Panc1 (cell line): Measurements from ENCODE around the gene PPM1D. TPM values are rescaled to one million over a fixed set of nuclear protein-coding genes. Genes with fewer than 3 reads are reported as not detected.

ENCODE experiments used
- ATAC-seq: fragments of 200-7000 bp; cut with Tn5 transposase; 2 replicates; pipeline ENCODE4 v1.9.1; 2020; ENCODE audit warnings: mild to moderate bottlenecking, moderate library complexity
- BruUV-seq: library from RNA; stranded (reverse); fragments of 400-500 nt; replicated peaks from 2 replicates; lab custom pipeline; 2021; lab: Mats Ljungman, UMichigan
- CTCF ChIA-PET: fragments of 300-600 bp; sonication (Branson Sonifier 250); formaldehyde crosslinking; loops from one replicate; lab custom pipeline; 2022; ENCODE audit warnings: antibody characterized with exemption; lab: Charles Lee
- POLR2A ChIA-PET: fragments of 300-600 bp; sonication (Branson Sonifier 250); formaldehyde crosslinking; loops from one replicate; lab custom pipeline; 2022; ENCODE audit warnings: antibody characterized with exemption; lab: Charles Lee
- DNase-seq: peaks from one replicate; pipeline ENCODE4 v3.0.0-alpha.2; 2010; ENCODE audit warnings: low read depth, low spot score
- H3K27ac ChIP-seq: 2 replicates; pipeline ENCODE4 v1.5.1; 2011; ENCODE audit warnings: mild to moderate bottlenecking, low read length, inconsistent platforms
- H3K27me3 ChIP-seq: fragments of 200-500 bp; sonication (Bioruptor generic); 2 replicates; pipeline ENCODE4 v1.6.0; 2014; ENCODE audit warnings: low read length, inconsistent platforms; ENCODE audit not compliant: control insufficient read depth, insufficient read depth
- H3K36me3 ChIP-seq: fragments of 200-500 bp; sonication (Bioruptor generic); 2 replicates; pipeline ENCODE4 v1.5.1; 2014; ENCODE audit warnings: inconsistent platforms, mild to moderate bottlenecking, low read length, moderate library complexity; ENCODE audit not compliant: control insufficient read depth, insufficient read depth
- H3K4me1 ChIP-seq: 2 replicates; pipeline ENCODE4 v1.5.1; 2011; ENCODE audit warnings: inconsistent platforms, mild to moderate bottlenecking, low read length, moderate library complexity; ENCODE audit not compliant: control insufficient read depth, insufficient read depth
- H3K4me3 ChIP-seq, 2 experiments: 2 replicates each; pipeline ENCODE4 v1.5.1; 2011 to 2012; ENCODE audit warnings: low read depth in 2 of 2, low read length in 2 of 2, mild to moderate bottlenecking in 2 of 2, inconsistent platforms in 1 of 2, moderate library complexity in 1 of 2
- H3K9me3 ChIP-seq: fragments of 200-500 bp; sonication (Bioruptor generic); 2 replicates; pipeline ENCODE4 v1.5.1; 2014; ENCODE audit warnings: low read depth, mild to moderate bottlenecking, inconsistent platforms, low read length, moderate library complexity; ENCODE audit not compliant: control insufficient read depth, insufficient read depth
- CTCF ChIP-seq: fragments of 450-650 bp; IDR thresholded peaks from 2 replicates; pipeline ENCODE4 v1.5.1; 2017; ENCODE audit warnings: mild to moderate bottlenecking
- POLR2AphosphoS5 ChIP-seq: IDR thresholded peaks from 2 replicates; pipeline ENCODE4 v1.6.1; 2012; ENCODE audit warnings: mild to moderate bottlenecking, low read depth, low read length, moderate library complexity
- REST ChIP-seq, 2 experiments: IDR thresholded peaks; 2 replicates each; pipeline ENCODE4 v1.6.1; 2011 to 2012; ENCODE audit warnings: low read depth in 2 of 2, control low read depth in 1 of 2, low read length in 1 of 2, mild to moderate bottlenecking in 1 of 2, moderate library complexity in 1 of 2; ENCODE audit not compliant: insufficient read depth in 1 of 2
- SIN3A ChIP-seq: IDR thresholded peaks from 2 replicates; pipeline ENCODE4 v1.6.1; 2012; ENCODE audit warnings: low read depth, mild to moderate bottlenecking, low read length, moderate library complexity, borderline replicate concordance; ENCODE audit not compliant: insufficient read depth
- TCF7L2 ChIP-seq: IDR thresholded peaks from 2 replicates; pipeline ENCODE4 v1.6.1; 2011; ENCODE audit warnings: mild to moderate bottlenecking, low read depth, low read length, inconsistent platforms
- in situ Hi-C: cut with HindIII; loops from 2 replicates; pipeline ENCODE4 v1.10.0; 2016; ENCODE audit warnings: low sequenced_read_pairs, low pct_unique_long_range_greater_than_20kb
- intact Hi-C: fragments of 100-400 bp; cut with micrococcal nuclease; formaldehyde crosslinking; loops from one replicate; pipeline ENCODE4 v1.10.0; 2022; ENCODE audit not compliant: unreplicated experiment
- total RNA-seq: library from RNA; stranded (reverse); gene quantifications from one replicate; pipeline ENCODE4 v1.2.1, GENCODE V29; 2021; ENCODE audit not compliant: unreplicated experiment

Gene PPM1D
- total RNA-seq, 1 experiment from 2014 or later = 7.4 TPM

DNA sequence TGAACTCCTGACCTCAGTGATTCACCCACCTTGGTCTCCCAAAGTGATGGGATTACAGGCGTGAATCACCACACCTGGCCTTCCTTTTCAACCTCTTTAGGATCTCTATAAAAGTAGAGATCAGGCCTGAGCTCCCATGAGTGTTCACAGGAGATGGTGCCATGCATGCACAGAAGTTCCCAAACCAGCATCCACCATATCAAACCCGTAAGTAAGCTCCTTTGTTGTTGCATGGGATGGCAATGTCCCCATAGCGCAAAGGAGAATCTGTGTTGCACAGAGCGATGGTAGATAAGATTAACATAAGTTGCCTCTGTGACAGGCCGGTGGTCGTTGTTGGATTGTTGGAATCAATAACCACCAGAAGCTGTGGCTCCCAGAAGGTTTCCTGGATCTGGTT lies 34.8 kb upstream of the PPM1D start:
- in situ Hi-C loops = no loop called here
- Histone ChIP-seq H3K9me3 (no peaks in the 10 kb centered on the region), H3K36me3 (no peaks in the 10 kb centered on the region), H3K4me3 (no peak overlapping the region), H3K27me3 (no peaks in the 10 kb centered on the region), H3K27ac (no peak overlapping the region), H3K4me1 (no peaks in the 10 kb centered on the region)
- intact Hi-C loops = no loop called here
- ATAC-seq = no peak
- BruUV-seq = no TSS peak
- POLR2A ChIA-PET = interaction anchor here (0.6 kb wide), 1 partner anchor 32 kb away, joined by 3 read pairs; no protein-coding TSS in a partner anchor
- DNase-seq = no peak
- CTCF ChIA-PET = no interaction called here
- no peak for TF ChIP-seq CTCF

- intact Hi-C loops (no loop called here), in situ Hi-C loops (no loop called here)
- no peak for TF ChIP-seq REST (IDR thresholded peaks at IDR 0.05; ENCODE audit: insufficient read depth in 1 of 2, low read depth in 2 of 2, low read length in 1 of 2)
- TF ChIP-seq POLR2AphosphoS5 = no peak
- TF ChIP-seq SIN3A = no peak
- no peak for TF ChIP-seq TCF7L2
- no peak for TF ChIP-seq CTCF
- DNase-seq = no peak
- no peaks in the 10 kb centered on the region for H3K9me3 ChIP-seq
- ChIA-PET CTCF (no interaction called here), POLR2A (no interaction called here)
- ATAC-seq = no peak
- no peaks in the 10 kb centered on the region for H3K36me3 ChIP-seq
- BruUV-seq = no TSS peak
- no peak overlapping the region for H3K27ac ChIP-seq
- H3K4me1 ChIP-seq = no peaks in the 10 kb centered on the region; the same call in 1 of the 2 replicates
- no peaks in the 10 kb centered on the region for H3K27me3 ChIP-seq
- H3K4me3 ChIP-seq = no peak overlapping the region
These were observed 26.5 kb upstream of the PPM1D start for GRCh38 chr17:60573236-60574051.
